Hepatocyte (in vitro differentiated cells): Measurements from ENCODE around the gene ST3GAL5. TPM values are rescaled to one million over a fixed set of nuclear protein-coding genes. Genes with fewer than 3 reads are reported as not detected.

ENCODE experiments used
- DNase-seq: peaks from one replicate; pipeline ENCODE4 v3.0.0-alpha.2; 2016; ENCODE audit warnings: low spot score
- H2AFZ ChIP-seq: fragments of 200-600 bp; sonication (generic); 2 replicates; pipeline ENCODE4 v1.6.0; 2016; ENCODE audit warnings: antibody characterized with exemption, mild to moderate bottlenecking
- H3K27ac ChIP-seq: fragments of 200-600 bp; sonication (generic); 2 replicates; pipeline ENCODE4 v1.5.1; 2016; ENCODE audit warnings: mild to moderate bottlenecking
- H3K27me3 ChIP-seq: fragments of 200-600 bp; sonication (generic); 2 replicates; pipeline ENCODE4 v1.6.1; 2016
- H3K36me3 ChIP-seq: fragments of 200-600 bp; sonication (generic); replicated peaks from 2 replicates; pipeline ENCODE4 v1.5.1; 2016; ENCODE audit warnings: low read depth; ENCODE audit not compliant: insufficient read depth
- H3K4me1 ChIP-seq: fragments of 200-600 bp; sonication (generic); 2 replicates; pipeline ENCODE4 v1.5.1; 2016; ENCODE audit warnings: mild to moderate bottlenecking, moderate library complexity; ENCODE audit not compliant: insufficient read depth
- H3K4me2 ChIP-seq: fragments of 200-600 bp; sonication (generic); 2 replicates; pipeline ENCODE4 v1.6.0; 2016
- H3K4me3 ChIP-seq: fragments of 200-600 bp; sonication (generic); 2 replicates; pipeline ENCODE4 v1.5.1; 2016; ENCODE audit warnings: mild to moderate bottlenecking
- H3K79me2 ChIP-seq: fragments of 200-600 bp; sonication (generic); 2 replicates; pipeline ENCODE4 v1.6.0; 2017; ENCODE audit warnings: mild to moderate bottlenecking
- H3K9me2 ChIP-seq: fragments of 200-600 bp; sonication (generic); replicated peaks from 2 replicates; pipeline ENCODE4 v1.6.0; 2017; ENCODE audit warnings: mild to moderate bottlenecking; ENCODE audit not compliant: insufficient read depth
- H3K9me3 ChIP-seq: fragments of 200-600 bp; sonication (generic); 2 replicates; pipeline ENCODE4 v1.5.1; 2016; ENCODE audit warnings: low read depth, mild to moderate bottlenecking
- H4K20me1 ChIP-seq: fragments of 200-600 bp; sonication (generic); 2 replicates; pipeline ENCODE4 v1.6.0; 2016; ENCODE audit warnings: mild to moderate bottlenecking; ENCODE audit not compliant: insufficient read depth, poor library complexity, severe bottlenecking
- CTCF ChIP-seq: fragments of 200-600 bp; sonication (generic); IDR thresholded peaks from 2 replicates; pipeline ENCODE4 v1.5.1; 2016; ENCODE audit warnings: antibody characterized with exemption, mild to moderate bottlenecking; ENCODE audit not compliant: poor library complexity
- EZH2 ChIP-seq: fragments of 200-600 bp; sonication (generic); IDR thresholded peaks from 2 replicates; pipeline ENCODE4 v1.6.1; 2016; ENCODE audit warnings: antibody characterized with exemption, mild to moderate bottlenecking, borderline replicate concordance
- EZH2phosphoT487 ChIP-seq: fragments of 200-600 bp; sonication (generic); IDR thresholded peaks from one replicate; pipeline ENCODE4 v1.6.1; 2018; ENCODE audit warnings: antibody characterized with exemption, mild to moderate bottlenecking, low read depth, moderate library complexity; ENCODE audit not compliant: unreplicated experiment, severe bottlenecking
- WGBS: methylation state at CpG from one replicate; pipeline ENCODE4 v1.1.6; 2016; ENCODE audit warnings: low lambda C conversion rate; ENCODE audit errors: missing lambda C conversion rate; 5-methylcytosine and 5-hydroxymethylcytosine counted together
- polyA plus RNA-seq: library from polyadenylated mRNA; unstranded; fragments of >200 nt; fragmentation: Nextera tagmentation; extraction: Ambion mirVana; gene quantifications from 2 replicates; pipeline ENCODE4 v1.2.1, GENCODE V29; 2016
- total RNA-seq: library from RNA; depleted of rRNA; stranded (reverse); fragments of >200 nt; gene quantifications from 2 replicates; pipeline ENCODE4 v1.2.3, GENCODE V29; 2014

Gene ST3GAL5
- total and polyA plus RNA-seq, 2 experiments from 2014 or later: 24.7 to 25.6 TPM

GRCh38 chr2:85905187-85905666 lies 16.4 kb upstream of the ST3GAL5 start:
- no peak for DNase-seq
- Histone ChIP-seq H2AFZ (no peak overlapping the region), H3K9me3 (no peaks in the 10 kb centered on the region), H3K9me2 (no peaks in the 10 kb centered on the region), H3K36me3 (no peaks in the 10 kb centered on the region), H3K4me1 (peaks cover 8% of the 10 kb centered on the region), H4K20me1 (no peaks in the 10 kb centered on the region), H3K4me3 (no peak overlapping the region), H3K27ac (peak overlapping the region; percentile 0), H3K79me2 (no peaks in the 10 kb centered on the region), H3K27me3 (no peaks in the 10 kb centered on the region), H3K4me2 (no peak overlapping the region)
- TF ChIP-seq EZH2phosphoT487 (no peak), EZH2 (no peak), CTCF (no peak)
- 81% methylated on average over 4 of the region's 4 CpGs for WGBS

GRCh38 chr2:85903849-85904248 lies 15.1 kb upstream of the ST3GAL5 start:
- no peaks in the 10 kb centered on the region for H3K27me3 ChIP-seq
- no peaks in the 10 kb centered on the region for H3K79me2 ChIP-seq
- H3K9me2 ChIP-seq: no peaks in the 10 kb centered on the region
- H4K20me1 ChIP-seq: no peaks in the 10 kb centered on the region
- no peaks in the 10 kb centered on the region for H3K9me3 ChIP-seq
- no peaks in the 10 kb centered on the region for H3K36me3 ChIP-seq
- H3K27ac ChIP-seq: peak overlapping the region; percentile 58
- no peak overlapping the region for H3K4me3 ChIP-seq
- no peak overlapping the region for H2AFZ ChIP-seq
- H3K4me1 ChIP-seq: peaks cover 8% of the 10 kb centered on the region
- 83% methylated on average over 8 of the region's 8 CpGs for WGBS
- DNase-seq: no peak
- TF ChIP-seq EZH2 (no peak), EZH2phosphoT487 (no peak), CTCF (no peak)
- no peak overlapping the region for H3K4me2 ChIP-seq

- Histone ChIP-seq H3K9me2 (no peaks in the 10 kb centered on the region), H4K20me1 (no peaks in the 10 kb centered on the region), H2AFZ (no peak overlapping the region), H3K4me1 (peaks cover 8% of the 10 kb centered on the region), H3K27me3 (no peaks in the 10 kb centered on the region), H3K4me2 (no peak overlapping the region), H3K9me3 (no peaks in the 10 kb centered on the region), H3K4me3 (no peak overlapping the region), H3K27ac (no peak overlapping the region), H3K79me2 (no peaks in the 10 kb centered on the region), H3K36me3 (no peaks in the 10 kb centered on the region)
- TF ChIP-seq EZH2phosphoT487 (no peak), CTCF (no peak), EZH2 (no peak)
- WGBS: 29% methylated on average over 2 of the region's 2 CpGs
- DNase-seq: no peak
Measured at GRCh38 chr2:85902496-85902895, 13.7 kb upstream of the ST3GAL5 start.

- H3K9me2 ChIP-seq: no peaks in the 10 kb centered on the region
- 48% methylated on average over 2 of the region's 2 CpGs for WGBS
- DNase-seq: no peak
Measured at GRCh38 chr2:85901155-85901554, 12.4 kb upstream of the ST3GAL5 start.

More at GRCh38 chr2:85901155-85901554, 12.4 kb upstream of the ST3GAL5 start:
- Histone ChIP-seq H3K4me1 (peaks cover 8% of the 10 kb centered on the region), H3K4me2 (no peak overlapping the region), H3K27me3 (no peaks in the 10 kb centered on the region), H3K9me3 (no peaks in the 10 kb centered on the region), H3K27ac (no peak overlapping the region), H3K36me3 (no peaks in the 10 kb centered on the region), H3K79me2 (no peaks in the 10 kb centered on the region), H2AFZ (no peak overlapping the region), H3K4me3 (no peak overlapping the region), H4K20me1 (no peaks in the 10 kb centered on the region)
- no peak for TF ChIP-seq CTCF
- TF ChIP-seq EZH2: no peak
- no peak for TF ChIP-seq EZH2phosphoT487
